ENCODE measurements around the gene ALOX12B.

ALOX12B gene

DNA sequence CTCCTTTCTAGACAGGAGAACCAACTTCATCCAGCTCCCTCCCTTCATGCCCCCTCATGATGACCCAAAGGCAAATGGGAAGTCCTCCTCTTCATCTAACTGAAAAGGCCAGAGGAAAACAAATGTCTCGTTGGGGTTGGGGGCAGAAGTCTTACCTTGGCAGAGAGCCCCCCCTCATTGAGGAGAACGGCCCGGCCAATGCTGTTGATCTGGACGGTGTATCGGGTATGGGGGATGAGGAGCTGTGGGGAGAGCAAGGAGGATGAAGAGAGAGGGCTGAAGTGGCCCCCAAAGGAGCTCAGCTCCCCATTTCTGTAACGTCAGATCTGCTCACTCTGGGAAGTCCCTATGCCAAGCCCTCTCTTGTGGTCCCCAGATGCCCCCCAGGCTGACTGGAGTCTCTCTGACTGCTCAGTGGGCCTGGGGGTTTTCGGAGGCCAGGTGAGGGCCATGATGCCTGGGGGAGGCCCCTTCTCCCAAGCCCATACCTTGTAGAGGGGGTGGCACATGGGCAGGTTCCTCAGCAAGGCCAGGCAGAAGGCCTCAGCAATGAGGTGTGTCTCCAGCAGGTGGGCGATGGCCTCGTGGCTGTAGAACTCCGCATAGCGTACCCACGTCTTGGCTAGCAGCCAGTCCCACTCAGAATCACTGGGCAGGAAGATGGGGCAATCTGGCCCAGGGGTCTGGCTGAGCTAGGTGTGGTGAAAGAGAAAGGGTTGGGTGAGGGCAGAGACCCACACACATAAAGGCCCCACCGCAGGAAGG lies 10.8 kb downstream of the ALOX12B start:
- no peaks in the 10 kb centered on the region for H3K36me3 ChIP-seq (ENCODE audit: control insufficient read depth, insufficient read depth, low read length)
- H3K9me3 ChIP-seq (ENCODE audit: control insufficient read depth, low read length): no peaks in the 10 kb centered on the region
- no peak overlapping the region for H3K4me3 ChIP-seq (ENCODE audit: low read length)
- no peak overlapping the region for H3K9ac ChIP-seq (ENCODE audit: low read length)
- peaks cover 94% of the 10 kb centered on the region for H3K27me3 ChIP-seq (ENCODE audit: control insufficient read depth, insufficient read depth, low read length)
- H3K4me1 ChIP-seq (ENCODE audit: control insufficient read depth, insufficient read depth, low read length): peaks cover 30% of the 10 kb centered on the region

DNA sequence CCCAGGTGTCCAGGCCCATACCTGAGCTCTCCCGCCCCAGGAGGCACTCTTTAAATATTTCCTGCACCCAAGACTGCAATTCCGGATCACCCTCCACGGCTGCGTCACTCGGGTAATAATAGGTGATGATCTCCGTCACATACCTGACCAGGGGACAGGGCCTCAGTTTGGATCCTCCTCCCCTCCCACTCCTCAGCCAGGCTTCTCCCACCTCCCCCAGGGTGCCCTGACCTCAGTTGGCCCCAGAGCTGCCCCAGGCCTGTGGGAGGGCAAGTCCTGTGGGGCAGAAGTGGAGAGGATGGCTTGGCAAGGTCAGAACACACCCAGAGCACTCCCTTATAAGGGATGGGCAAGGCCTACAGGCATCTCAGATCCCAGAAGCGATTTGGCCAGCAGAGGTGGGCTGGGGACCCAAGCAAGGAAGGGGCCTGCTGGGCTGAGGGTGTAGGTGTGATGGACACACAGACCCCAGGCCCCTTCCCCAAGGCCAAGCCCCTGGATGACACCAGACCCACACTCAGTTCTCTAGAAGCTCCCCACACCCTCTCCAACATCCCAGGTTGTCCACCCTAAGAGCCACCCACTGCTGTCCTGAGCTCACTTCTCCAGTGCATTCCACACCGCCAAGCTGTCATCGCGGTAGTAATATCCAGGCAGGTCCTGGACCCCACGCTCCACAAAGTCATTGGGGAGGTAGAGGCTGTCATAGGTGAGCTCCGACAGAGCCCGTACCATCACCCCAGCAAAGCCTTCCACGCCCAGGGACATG lies 11.8 kb downstream of the ALOX12B start:
- Histone ChIP-seq H3K36me3 (ENCODE audit: control insufficient read depth, insufficient read depth, low read length) (no peaks in the 10 kb centered on the region), H3K27me3 (ENCODE audit: control insufficient read depth, insufficient read depth, low read length) (peaks cover 94% of the 10 kb centered on the region), H3K4me1 (ENCODE audit: control insufficient read depth, insufficient read depth, low read length) (peaks cover 30% of the 10 kb centered on the region), H3K9me3 (ENCODE audit: control insufficient read depth, low read length) (no peaks in the 10 kb centered on the region), H3K4me3 (ENCODE audit: low read length) (no peak overlapping the region), H3K9ac (ENCODE audit: low read length) (no peak overlapping the region)

DNA sequence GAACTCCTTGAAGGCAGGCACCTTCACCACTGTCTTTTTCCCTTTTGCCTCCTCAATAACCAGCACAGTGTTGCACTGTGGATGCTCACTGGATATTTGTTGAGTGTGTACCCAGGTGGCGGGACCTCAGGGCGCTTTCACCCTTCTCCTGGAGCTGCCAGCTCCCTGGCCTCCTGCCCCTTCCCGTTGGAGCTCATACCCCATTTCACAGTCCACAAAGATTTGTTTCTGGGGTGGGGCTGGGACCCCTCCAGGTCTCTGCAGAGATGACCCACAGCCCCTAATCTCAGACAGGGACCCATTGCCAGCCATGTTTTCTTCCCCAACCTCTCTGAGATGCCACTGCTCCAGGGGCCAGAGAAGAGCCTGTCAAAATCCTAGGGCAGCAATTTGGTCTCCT lies 12.4 kb downstream of the ALOX12B start:
- H3K4me3 ChIP-seq (ENCODE audit: low read length): no peak overlapping the region
- no peaks in the 10 kb centered on the region for H3K9me3 ChIP-seq (ENCODE audit: control insufficient read depth, low read length)
- peaks cover 93% of the 10 kb centered on the region for H3K27me3 ChIP-seq (ENCODE audit: control insufficient read depth, insufficient read depth, low read length)
- peaks cover 23% of the 10 kb centered on the region for H3K4me1 ChIP-seq (ENCODE audit: control insufficient read depth, insufficient read depth, low read length)
- no peak overlapping the region for H3K9ac ChIP-seq (ENCODE audit: low read length)
- no peaks in the 10 kb centered on the region for H3K36me3 ChIP-seq (ENCODE audit: control insufficient read depth, insufficient read depth, low read length)

GRCh38 chr17:8074554-8074953 lies 13.0 kb downstream of the ALOX12B start:
- Histone ChIP-seq H3K36me3 (ENCODE audit: control insufficient read depth, insufficient read depth, low read length) (no peaks in the 10 kb centered on the region), H3K4me1 (ENCODE audit: control insufficient read depth, insufficient read depth, low read length) (peaks cover 22% of the 10 kb centered on the region), H3K4me3 (ENCODE audit: low read length) (no peak overlapping the region), H3K9me3 (ENCODE audit: control insufficient read depth, low read length) (no peaks in the 10 kb centered on the region), H3K9ac (ENCODE audit: low read length) (no peak overlapping the region), H3K27me3 (ENCODE audit: control insufficient read depth, insufficient read depth, low read length) (peaks cover 92% of the 10 kb centered on the region)

DNA sequence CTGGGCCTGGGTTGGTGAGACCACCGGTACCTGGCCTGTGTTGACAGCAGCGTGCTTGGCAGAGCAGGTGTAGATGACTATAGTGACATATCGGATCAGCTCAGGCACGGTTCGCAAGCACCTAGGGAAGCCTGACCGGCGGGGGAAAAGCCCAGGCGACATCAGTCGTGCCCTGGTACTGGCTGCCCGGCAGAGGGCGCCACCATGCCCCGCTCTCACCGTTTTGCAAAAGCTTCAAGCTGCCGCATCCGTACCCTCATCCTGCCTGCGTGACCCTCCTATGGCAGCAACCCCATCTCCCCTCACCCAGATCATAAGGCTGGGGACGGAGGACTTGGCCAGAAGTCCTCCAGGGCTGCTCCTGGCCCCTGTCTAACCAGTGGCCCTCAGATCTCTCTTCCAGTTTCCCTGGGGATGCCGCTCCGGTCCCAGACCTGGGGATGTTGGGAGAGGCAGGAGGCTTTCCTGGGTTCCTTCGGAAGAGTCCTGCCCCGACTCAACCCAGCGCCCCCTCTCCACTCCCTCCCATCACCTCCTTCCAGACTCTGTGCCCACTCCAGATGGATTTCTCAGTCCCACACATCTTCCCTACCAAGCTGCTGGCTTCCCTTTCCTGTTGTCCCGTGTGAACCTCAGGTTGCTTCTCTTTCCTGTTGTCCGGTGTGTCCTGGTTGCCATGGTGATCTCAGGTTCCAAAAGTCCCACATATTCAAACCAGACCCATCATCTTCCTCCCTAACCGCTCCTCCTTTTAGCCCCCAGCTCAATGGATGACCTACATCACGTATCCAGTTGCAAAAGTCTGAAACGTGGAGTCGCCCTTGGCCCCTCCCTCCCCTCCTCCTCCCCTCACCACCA lies 13.7 kb downstream of the ALOX12B start:
- Histone ChIP-seq H3K4me1 (ENCODE audit: control insufficient read depth, insufficient read depth, low read length) (peaks cover 23% of the 10 kb centered on the region), H3K9ac (ENCODE audit: low read length) (no peak overlapping the region), H3K9me3 (ENCODE audit: control insufficient read depth, low read length) (no peaks in the 10 kb centered on the region), H3K4me3 (ENCODE audit: low read length) (peak overlapping the region; percentile 17), H3K36me3 (ENCODE audit: control insufficient read depth, insufficient read depth, low read length) (no peaks in the 10 kb centered on the region), H3K27me3 (ENCODE audit: control insufficient read depth, insufficient read depth, low read length) (peaks cover 89% of the 10 kb centered on the region)

- no peaks in the 10 kb centered on the region for H3K36me3 ChIP-seq (ENCODE audit: control insufficient read depth, insufficient read depth, low read length)
- H3K4me3 ChIP-seq (ENCODE audit: low read length): peak overlapping the region; percentile 17
- H3K9me3 ChIP-seq (ENCODE audit: control insufficient read depth, low read length): no peaks in the 10 kb centered on the region
- peaks cover 92% of the 10 kb centered on the region for H3K27me3 ChIP-seq (ENCODE audit: control insufficient read depth, insufficient read depth, low read length)
- H3K4me1 ChIP-seq (ENCODE audit: control insufficient read depth, insufficient read depth, low read length): peaks cover 30% of the 10 kb centered on the region
- H3K9ac ChIP-seq (ENCODE audit: low read length): peak overlapping the region; percentile 8
Observed at GRCh38 chr17:8072729-8073461, 14.6 kb downstream of the ALOX12B start.

DNA sequence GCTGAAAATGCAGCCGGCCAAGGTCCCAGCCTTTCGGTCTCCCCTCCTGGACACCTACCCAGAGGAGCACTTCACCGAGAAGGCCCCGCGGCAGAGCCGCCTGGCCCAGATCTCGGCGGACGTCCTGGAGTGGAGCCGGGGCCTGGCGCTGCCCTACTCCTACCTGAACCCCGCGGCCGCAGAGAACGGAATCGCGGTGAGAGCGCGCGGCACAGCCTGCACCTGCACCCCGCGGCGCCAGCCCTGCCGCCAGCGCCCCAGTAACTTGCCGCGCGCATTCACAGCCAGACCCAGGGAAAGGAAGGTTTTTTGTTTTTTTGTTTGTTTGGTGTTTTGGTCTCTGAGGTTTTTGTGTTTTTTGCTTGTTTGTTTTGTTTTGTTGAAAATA lies 15.2 kb downstream of the ALOX12B start:
- Histone ChIP-seq H3K27me3 (ENCODE audit: control insufficient read depth, insufficient read depth, low read length) (peaks cover 91% of the 10 kb centered on the region), H3K4me1 (ENCODE audit: control insufficient read depth, insufficient read depth, low read length) (peaks cover 30% of the 10 kb centered on the region), H3K9me3 (ENCODE audit: control insufficient read depth, low read length) (no peaks in the 10 kb centered on the region), H3K4me3 (ENCODE audit: low read length) (peak overlapping the region; percentile 17), H3K36me3 (ENCODE audit: control insufficient read depth, insufficient read depth, low read length) (no peaks in the 10 kb centered on the region), H3K9ac (ENCODE audit: low read length) (peak overlapping the region; percentile 8)

DNA sequence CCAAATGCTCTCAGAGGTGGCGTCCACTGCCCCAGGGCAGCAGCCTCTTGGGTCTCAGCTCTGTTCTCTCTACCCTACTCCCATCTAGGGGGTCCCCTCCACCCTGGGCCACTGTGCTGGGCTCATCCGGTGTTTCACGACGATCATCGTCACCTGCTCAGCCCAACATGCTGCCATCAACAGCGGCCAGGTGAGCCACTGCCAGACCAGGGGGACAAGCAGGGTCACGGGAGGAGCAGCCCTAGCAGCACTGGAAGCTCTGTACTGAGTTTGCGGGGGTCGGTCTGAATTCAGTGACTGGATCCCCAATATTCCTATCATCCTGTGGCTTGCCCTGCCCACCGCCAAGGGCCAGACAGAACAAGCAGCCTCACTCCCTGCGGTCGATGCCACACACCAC lies 16.0 kb downstream of the ALOX12B start:
- no peak overlapping the region for H3K4me3 ChIP-seq (ENCODE audit: low read length)
- peaks cover 30% of the 10 kb centered on the region for H3K4me1 ChIP-seq (ENCODE audit: control insufficient read depth, insufficient read depth, low read length)
- no peak overlapping the region for H3K9ac ChIP-seq (ENCODE audit: low read length)
- no peaks in the 10 kb centered on the region for H3K36me3 ChIP-seq (ENCODE audit: control insufficient read depth, insufficient read depth, low read length)
- H3K9me3 ChIP-seq (ENCODE audit: control insufficient read depth, low read length): no peaks in the 10 kb centered on the region
- peaks cover 83% of the 10 kb centered on the region for H3K27me3 ChIP-seq (ENCODE audit: control insufficient read depth, insufficient read depth, low read length)

- no peak overlapping the region for H3K9ac ChIP-seq (ENCODE audit: low read length)
- H3K36me3 ChIP-seq (ENCODE audit: control insufficient read depth, insufficient read depth, low read length): no peaks in the 10 kb centered on the region
- peaks cover 63% of the 10 kb centered on the region for H3K27me3 ChIP-seq (ENCODE audit: control insufficient read depth, insufficient read depth, low read length)
- H3K4me1 ChIP-seq (ENCODE audit: control insufficient read depth, insufficient read depth, low read length): peaks cover 30% of the 10 kb centered on the region
- H3K4me3 ChIP-seq (ENCODE audit: low read length): no peak overlapping the region
- H3K9me3 ChIP-seq (ENCODE audit: control insufficient read depth, low read length): no peaks in the 10 kb centered on the region
Observed at GRCh38 chr17:8069587-8069860, 18.0 kb downstream of the ALOX12B start.

GRCh38 chr17:8068736-8069586 lies 18.6 kb downstream of the ALOX12B start:
- no peaks in the 10 kb centered on the region for H3K36me3 ChIP-seq (ENCODE audit: control insufficient read depth, insufficient read depth, low read length)
- H3K9ac ChIP-seq (ENCODE audit: low read length): no peak overlapping the region
- H3K9me3 ChIP-seq (ENCODE audit: control insufficient read depth, low read length): no peaks in the 10 kb centered on the region
- peaks cover 57% of the 10 kb centered on the region for H3K27me3 ChIP-seq (ENCODE audit: control insufficient read depth, insufficient read depth, low read length)
- no peak overlapping the region for H3K4me3 ChIP-seq (ENCODE audit: low read length)
- H3K4me1 ChIP-seq (ENCODE audit: control insufficient read depth, insufficient read depth, low read length): peaks cover 30% of the 10 kb centered on the region

DNA sequence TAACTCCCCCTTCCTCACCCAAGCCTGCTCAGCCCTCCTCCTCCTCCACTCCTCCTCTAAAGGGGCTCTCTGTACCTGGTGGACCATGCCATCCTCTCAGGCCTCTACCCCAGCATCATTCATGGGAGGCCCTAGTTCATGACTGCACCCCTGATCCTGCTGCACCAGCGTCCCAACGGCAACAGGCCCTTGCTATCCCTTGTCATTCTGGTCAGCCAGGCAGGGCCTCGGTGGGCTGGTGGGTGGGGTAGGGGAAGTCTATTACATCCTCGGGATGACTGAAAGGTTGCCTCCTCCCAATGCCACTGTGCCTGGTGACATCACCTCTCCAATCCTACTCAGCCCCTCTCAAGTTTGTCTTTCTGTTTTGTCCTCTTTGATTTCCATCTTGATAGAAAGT lies 19.7 kb downstream of the ALOX12B start:
- Histone ChIP-seq H3K4me1 (ENCODE audit: control insufficient read depth, insufficient read depth, low read length) (peaks cover 21% of the 10 kb centered on the region), H3K9me3 (ENCODE audit: control insufficient read depth, low read length) (no peaks in the 10 kb centered on the region), H3K27me3 (ENCODE audit: control insufficient read depth, insufficient read depth, low read length) (peaks cover 55% of the 10 kb centered on the region), H3K36me3 (ENCODE audit: control insufficient read depth, insufficient read depth, low read length) (no peaks in the 10 kb centered on the region), H3K9ac (ENCODE audit: low read length) (no peak overlapping the region), H3K4me3 (ENCODE audit: low read length) (no peak overlapping the region)

All from mucosa of stomach (tissue), 1 donor.